COR-L47 (cell line): ENCODE results near the gene EGR4.

Experiments used
- DNase-seq: peaks from one replicate; lab custom pipeline; 2025; lab: John Stamatoyannopoulos, UW

EGR4 gene

DNA sequence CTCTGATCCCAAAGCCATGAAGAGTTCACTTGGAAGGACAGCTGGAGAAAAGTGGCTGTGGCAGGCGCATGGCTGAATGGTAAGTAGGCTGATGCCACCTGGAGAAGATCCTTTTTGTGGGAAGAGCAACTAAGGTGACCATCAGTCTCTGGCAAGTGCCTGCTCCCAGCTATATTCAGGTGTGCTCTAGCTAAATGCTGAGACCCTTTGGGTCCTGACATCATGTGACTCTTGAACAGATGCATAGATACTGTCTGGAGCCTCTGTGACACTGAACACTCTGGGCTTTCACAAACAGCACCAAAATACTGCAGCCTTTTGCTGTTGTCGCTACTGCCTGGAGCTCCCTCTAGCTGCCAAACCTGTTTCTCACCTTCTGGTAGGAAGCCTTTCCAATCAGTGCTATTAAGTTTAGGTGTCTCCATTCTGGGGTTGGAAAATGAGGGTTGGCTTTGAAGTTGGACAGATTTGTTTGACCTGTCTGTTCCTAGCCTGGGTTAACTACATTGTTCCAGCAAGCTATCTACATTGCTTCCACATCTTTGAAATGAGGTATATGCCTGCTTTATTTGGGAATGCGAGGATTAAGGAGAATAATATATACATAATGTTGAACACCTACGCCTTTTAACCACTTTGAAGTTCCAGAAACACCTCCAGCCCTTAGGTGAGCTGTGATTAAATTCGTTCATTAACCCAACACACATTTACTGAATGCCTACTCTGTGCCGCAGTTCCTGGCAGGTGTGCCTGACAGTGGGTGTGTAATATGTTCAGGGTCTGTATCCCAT is 3.1 kb downstream of the EGR4 start:
- DNase-seq, result peak; percentile 62

DNA sequence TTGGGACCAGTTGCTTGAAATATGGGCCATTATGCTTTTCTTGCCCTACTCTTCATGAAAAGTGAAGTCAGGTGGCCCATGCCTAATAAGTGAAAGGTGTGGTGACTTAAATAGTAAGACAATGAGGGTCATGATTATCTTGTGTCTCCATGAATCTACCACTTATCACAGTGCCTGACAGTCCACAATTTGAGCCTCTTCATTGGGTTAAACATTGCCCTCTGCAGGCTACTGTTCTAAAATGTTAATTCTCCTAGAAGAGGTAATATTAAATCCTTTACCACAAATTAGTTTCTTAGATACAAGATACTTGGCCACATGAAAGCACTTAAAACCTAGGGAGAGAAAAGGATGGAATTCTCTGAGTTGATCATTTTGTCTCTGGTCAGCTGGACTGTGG is 4.0 kb downstream of the EGR4 start:
- DNase-seq, result no peak

DNA sequence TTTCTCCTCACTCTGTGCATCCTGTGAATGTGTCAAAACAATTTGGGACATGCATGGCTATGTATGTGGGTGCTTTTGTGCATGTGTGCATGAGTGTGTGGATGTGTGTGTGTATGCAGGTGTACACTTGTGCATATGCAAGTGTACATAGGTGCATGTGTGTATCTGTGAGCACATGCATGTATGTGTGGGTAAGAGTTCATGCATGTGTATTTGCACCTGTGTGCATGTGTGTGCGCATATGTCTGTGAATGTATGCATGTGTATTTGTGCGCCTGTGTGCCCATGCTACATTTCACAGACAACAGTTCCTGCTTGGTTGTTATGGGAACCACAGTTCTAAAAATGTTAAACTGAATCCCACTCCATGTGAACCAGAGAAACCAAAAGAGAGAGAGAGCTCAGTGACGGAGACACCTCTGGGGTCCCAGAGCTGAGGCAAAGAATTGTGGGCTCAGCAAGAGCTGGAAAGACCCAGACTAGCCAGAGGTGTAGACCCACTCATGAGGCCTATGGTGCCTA is 7.2 kb downstream of the EGR4 start:
- DNase-seq, result no peak

DNA sequence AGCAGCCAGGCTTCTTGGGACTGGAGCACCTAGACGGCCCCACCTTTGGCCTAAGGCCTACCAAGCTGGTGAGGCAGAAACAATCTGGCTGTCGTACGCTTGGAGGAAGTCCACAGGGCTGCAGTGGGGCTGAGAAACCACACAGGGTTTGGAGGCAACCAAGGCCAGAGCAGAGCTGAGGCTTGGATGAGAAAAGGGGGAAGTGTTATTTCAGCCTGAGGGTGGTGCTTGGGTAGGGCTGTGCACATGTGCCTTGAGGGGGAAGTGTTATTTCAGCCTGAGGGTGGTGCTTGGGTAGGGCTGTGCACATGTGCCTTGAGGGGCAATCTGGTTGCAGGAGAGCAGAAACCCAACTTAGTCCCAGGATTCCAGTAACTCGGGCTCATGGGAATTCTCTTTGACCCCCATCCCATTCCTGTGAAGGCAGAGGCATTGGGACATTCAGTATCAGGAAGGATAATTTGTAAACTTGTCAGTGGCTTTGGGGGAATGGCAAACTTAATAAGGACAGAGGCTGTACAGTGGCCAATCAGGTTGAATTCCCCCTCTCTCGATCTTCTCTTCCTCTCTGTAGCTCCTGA is 8.1 kb downstream of the EGR4 start:
- DNase-seq, result no peak

DNA sequence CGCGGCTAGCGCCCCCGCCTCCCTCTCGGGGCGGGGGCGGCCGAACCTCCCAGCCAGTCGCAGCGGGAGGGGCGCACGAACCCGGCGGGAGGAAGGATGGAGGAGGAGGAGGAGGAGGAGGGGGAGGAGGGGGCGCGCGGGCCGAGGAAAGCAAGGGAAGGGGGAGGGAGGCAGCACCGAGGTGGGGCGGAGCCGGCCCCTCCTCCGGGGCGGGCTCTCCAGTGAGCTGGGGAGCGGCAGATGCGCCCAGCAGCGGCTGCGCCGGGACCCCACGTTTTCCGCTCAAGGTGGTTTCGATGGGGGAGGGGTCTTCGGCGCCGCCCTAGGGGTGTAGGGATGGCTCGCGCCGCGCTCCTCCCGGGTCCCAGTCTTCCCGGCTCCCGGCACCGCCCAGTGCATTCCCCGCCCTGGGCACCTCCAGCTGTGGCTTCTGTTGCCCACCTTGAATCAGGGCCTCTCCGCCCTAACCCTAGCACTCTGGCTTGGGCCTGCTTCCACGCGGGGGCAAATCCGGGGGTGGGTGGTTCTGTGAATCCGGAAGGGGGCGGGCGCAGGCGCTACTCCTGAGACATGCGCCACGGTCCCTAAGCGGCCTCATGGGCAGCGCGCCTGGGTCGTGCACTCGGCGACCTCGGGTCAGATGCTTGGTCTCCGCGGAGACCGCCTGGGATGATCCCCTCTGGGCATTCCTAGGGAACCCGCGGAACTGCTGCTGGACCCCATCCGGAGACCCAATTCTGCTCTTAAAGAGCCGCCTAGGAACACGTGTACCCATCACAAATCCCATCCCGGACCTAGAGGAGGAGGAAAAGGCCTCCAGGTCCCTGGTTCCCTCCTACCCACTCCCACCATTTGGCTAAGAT is 8.8 kb downstream of the EGR4 start, which contains the start of gene FBXO41:
Gene FBXO41 (minus strand): TSS at position 183 of the 863 bp plus-strand sequence. CDS start 14,848 bp downstream, outside the sequence.
- peak; percentile 41 for DNase-seq

DNA sequence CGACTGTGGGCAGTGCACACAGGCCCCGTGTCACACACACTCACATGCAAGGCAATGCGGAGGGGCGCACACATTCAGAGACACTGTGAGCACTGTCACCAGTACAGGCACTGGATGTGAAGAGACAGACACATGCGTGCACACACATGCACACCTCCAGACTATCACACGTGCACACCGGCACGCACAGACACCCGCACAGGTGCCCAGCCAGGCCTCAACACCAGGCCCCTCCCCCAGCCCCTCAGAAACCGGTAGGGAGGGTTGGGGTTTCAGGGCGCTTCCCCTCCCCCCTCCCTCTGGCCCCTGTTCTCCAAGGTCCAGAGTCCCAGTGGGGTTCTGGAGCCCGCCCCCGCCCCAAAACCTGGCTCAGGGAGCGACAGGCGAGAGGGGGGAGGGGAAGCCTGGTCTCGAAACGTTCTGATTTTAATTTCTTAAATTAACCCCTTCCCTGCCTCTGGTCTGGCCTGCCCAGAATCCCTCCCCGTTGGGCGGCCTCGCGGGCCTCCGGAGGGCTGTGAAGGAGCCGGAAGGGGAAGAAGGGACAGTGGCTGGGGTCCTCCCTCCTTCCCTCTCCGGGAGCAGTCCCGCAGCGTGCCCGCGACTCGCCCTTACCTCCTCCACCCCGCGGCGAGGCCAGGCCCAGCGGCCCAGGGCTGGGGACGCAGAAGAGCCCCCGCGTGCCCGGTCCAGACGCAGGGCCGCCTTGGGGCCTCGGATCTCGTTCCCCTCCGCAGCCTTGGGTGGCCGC is 9.6 kb downstream of the EGR4 start:
- no peak for DNase-seq

DNA sequence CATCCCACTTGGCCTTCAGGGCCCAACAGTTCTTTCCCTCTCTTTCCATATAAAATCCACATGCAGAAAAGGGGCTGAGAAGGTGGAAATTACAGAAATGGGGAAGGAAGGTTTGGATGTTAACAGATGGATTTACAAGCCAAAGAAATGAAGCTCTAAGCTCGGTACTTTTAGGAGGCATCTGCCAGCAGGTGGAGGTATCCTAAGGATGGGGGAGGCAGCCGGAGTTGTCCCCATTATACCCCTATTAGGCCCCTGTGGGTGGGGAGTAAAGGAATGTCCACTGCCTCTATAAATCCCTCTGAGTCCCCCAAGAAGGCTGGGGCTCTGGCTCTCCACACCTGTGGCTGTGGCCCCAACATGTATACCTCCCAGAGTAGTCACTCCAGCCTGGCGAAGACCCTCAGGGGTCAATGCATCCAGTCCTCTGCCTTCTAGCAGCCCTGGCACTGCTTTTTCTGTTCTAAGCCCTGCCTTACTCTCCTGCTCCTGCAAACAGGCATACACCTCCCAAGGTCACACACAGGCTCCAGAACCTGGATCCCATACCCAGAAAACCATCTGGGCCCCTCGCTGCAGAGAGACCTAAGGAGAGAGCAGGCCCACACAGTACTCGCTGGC is 10.3 kb downstream of the EGR4 start:
- DNase-seq, result no peak

DNA sequence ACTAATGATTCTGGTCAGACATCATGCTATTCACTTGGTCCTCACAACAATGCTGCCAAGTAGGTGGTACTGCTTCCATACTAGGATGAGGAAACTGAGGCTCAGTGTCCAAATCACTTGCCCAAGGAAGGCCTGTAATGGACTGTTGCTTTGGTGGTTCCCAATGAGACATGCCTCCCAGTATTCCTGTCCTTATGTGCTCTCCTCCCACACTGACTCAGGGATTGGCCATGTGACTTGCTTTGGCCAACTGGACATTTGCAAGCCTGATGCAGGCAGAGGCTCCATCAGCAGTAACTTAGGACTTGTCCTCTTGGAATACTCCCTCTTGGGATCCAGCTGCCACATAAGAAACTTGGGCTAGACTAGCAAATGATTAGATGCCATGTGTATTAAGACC is 12.1 kb downstream of the EGR4 start:
- DNase-seq, result no peak

DNA sequence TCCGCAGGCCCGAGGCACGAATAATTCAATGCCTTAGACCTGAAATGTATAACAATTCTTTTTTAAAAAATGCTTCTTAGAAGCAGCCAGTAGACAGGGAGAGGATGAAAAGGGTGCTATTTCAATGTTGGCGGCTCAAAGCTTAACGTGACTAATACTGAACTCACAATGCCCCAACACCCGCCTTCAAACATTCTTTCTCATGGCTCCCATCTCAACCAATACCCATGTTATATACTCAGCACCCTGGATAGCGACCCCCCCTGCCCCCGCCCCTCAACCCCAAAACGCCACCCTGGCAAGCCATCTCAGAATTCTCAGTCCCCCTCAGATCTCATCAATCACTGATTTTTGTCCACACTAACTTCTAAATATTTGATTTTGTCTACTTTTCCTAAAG is 13.5 kb downstream of the EGR4 start:
- DNase-seq, result no peak

DNA sequence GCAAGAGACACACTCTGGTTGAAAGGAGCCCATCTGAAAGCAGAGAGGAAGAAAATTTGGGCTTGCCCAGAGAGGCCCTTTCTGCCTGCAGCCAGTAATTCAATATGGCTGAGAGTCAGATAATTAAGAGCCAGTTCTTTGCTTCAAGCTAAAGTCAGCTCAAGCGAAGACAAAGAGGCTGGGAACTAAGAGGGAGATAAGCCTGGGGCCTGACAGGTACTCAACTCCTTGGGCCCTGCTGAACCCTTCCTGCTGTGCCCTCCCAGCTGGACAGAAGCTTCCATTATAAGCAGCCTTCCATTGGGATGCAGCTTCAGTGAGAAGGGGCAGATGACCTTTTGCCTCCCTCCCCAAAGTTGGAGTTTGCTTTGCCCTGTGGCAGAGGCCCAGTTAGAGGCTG is 21.1 kb downstream of the EGR4 start:
- DNase-seq, result no peak

DNA sequence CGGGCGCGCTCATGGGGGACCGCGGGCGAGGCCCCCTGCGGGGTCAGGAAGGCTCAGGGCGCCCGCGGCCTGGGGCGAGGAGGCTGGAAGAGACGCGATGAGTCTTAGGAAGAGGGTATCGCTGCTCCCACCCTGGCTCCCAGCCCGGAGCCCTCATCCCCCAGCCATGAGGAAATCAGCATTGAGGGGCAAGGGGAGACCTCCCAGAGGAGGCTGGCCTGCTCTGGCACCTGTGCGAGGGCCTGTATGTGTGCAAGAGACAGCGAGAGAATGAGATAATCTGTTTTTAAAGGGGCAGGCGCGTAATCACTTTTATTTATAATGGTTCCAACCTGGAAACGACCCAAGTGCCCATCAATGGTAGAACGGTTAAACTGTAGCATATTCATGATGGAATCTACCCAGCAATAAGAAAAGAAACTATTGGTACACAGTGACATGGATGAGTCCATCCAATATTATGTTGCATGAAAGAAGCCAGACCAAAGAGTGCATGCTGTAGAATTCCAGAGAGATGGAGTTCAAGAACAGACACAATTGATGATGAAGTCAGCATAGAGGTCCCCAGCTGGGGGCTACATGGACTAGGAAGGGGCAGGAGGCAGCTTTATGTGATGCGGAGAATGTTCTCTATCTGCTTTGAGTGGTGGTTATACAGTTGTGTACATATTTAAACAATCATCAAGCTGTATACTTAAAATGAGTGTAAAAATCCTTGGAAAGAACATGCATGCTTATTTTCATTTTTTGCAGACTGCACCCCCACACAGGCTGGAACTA is 23.5 kb downstream of the EGR4 start:
- DNase-seq, result no peak

DNA sequence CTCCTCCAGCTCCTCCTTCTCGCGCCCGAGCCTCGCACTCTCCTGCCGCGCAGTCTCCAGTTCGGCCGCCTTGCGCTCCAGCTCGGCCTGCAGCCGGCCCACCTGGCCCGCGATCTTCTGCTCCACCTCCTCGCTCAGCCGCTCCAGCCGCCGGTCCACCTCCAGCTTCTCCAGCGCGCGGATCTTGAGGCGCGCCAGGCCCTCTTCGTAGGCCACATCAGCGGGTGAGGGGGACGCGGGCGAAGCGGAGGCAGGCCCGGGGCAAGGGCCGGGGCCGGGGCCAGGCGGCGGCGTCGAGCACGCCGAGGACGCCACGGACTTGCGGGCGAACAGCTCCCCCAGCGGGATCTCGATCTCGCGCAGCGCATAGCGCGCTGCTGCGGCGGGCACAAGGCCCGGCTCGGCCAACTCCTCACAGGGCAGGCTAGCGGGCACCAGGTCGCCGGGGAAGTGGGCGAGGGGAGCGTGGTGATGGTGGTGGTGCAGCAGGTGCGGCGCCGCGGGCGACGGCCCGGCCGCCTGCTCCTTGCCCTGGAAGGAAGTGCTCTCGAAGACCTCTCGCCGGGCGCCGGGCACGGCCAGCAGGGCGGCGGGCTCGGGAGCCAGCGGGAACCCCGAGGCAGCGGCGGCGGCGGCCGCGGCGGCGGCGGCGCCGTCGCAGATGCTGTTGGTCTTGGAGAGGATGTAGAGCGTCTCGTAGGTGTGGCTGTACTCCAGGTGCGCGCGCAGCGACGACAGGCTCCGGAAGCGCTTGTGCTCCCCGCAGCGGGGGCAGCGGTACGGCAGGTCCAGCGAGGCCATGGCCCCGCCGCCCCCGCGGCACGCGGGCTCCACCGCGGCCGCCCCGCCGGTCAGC is 24.3 kb downstream of the EGR4 start:
- peak; percentile 84 for DNase-seq

DNA sequence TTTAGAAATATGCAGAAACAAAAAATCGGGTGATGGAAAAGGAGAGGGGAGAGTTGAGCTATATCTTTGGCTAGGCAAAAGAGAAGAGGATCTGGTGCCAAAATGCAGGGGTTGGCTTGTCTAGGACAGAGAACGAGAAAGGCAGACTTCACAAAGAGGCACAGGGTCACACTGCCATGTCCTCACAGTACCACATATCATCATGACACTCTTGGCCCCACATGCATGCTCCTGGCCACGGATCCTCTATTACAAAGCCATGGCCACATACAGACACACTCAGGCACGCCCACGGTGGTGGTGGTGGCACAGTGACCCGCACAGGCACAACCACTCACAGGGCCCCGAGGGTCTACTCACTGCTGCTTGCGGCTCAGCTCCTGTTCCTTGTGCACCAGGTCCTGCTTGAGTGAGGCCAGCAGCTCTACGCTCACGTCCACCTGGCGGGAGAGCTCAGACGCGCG is 24.9 kb downstream of the EGR4 start:
- no peak for DNase-seq

DNA sequence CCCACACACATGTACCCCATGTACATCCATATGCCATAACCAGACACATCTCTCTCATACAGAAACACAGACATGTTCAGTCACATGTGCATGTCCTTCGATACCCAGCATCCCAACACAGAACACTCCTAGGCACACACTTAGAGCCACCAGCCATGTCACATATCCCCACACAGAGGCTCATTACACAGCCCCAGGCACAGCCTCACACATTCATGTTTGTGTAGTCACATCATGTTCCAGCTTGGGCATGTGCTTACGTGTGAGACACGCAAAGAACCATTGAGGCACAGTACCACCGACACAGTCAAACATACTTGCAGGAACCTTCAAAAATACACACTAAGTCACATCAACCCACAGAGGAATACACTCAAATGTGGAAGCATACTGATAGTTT is 26.3 kb downstream of the EGR4 start:
- no peak for DNase-seq

DNA sequence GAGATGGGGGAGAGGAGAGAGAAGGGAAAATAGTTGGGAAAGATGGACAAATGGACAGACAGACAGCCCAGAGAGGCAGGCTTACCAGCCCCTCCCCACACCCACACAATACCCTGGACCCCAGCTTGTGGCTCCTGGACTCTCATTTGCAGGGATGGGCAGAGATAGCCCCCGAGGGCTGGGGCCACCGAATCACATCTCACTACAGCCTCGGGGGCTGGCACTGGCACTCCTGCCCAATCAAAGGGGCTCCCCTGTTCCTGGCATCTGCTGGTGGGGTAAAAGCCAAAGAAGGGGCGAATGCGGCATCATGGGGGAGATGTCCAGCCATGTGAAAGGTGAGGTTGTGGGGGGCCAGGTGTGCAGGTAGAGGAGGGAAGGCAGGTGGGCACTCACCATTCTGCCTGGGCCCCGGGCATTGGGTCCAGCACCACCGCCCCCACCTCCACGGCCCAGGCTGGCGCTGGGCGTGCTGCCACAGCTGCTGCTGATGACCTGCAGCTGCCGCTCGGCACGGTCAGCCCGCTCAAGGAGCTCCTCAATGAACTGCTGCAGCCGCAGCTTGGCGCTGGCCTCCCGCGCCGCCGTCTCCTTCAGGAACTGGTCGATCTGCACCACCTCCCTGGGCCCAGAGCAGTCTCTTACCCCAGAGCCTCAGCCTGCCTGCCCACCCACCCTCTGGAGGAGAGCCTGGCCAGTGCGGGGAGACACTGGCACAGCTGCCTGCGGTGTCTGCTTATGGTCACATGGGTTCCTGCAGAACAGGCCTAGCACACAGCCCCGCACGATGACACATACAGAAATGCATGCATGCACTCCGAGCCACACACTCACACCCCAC is 27.1 kb downstream of the EGR4 start:
- no peak for DNase-seq

DNA sequence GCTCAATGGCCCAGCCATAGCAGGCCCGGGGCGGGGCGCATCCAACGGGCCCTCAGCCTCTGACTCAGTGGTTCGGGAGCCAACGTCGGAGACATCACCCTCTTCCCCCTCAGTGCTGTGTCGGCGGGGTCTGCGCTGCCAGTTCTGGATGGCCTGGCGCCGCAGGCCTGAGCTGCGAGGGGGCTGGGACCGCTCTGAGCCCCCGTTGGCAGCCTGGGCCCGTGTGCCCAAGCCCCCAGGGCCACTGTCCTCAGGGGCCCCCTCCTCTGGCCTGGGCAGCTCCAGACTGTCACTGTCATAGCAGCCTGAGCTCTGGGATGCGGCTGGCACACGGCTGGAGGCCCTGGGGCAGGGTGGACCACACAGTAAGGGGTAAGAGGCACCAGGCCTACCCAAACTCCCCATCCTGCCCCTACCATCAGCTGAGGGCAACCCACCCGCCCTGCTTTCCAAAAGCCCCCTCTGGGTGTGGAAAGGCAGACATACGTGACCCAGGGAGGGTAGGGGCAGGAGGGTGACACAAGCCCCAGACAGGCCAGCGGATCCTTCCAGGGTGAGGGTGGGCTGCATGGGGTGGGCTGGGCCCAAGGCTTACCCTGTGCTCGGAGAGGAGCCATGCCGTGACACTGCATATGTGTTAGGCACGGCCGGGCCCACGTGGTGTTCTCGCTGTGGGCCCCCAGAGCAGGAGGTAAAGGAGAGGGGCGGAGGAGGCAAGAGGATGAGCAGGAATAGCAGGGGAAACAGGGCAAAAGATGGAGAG is 27.9 kb downstream of the EGR4 start:
- no peak for DNase-seq

DNA sequence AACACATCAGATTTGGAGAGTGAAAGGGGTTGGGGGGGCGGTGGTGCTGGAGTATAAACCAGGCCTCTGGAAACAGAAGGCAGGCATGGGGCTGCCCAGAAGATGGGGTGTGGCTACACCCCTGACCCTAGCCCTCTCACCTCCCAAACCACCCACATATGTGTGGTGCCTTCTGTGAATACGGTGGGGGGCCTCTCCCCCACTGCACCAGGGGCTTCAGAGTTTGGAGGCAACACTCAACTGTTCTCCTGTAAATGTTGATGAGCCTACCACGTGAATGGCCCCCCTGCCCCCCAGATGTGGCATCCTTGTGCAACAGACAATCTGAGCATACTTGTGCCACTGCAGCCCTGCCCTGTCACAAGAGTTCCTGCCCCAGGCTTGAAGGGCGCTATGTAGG is 28.6 kb downstream of the EGR4 start:
- DNase-seq, result no peak

DNA sequence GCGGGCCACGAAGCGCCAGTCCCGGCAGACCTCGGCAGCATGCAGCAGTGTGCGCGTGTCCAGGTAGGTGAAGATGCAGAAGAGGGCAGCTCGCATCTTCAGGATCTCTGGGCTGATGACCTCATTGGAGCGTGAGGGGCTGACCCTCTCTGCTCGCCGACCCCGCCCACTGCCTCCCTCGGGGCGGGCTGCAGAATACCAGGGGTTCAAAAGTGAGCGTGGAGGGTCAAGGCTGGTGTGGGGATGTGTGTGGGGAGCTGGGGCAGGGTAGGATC is 29.1 kb downstream of the EGR4 start:
- DNase-seq, result no peak
